GM21515 (cell line): ENCODE results near the gene SH3RF3.

ENCODE experiments used
- ATAC-seq: cut with Tn5 transposase; IDR thresholded peaks from one replicate; pipeline ENCODE4 v1.9.1; 2021; ENCODE audit not compliant: unreplicated experiment

SH3RF3 gene

GRCh38 chr2:109480486-109481195 is 351.6 kb downstream of the SH3RF3 start:
- ATAC-seq, result no peak

GRCh38 chr2:109481196-109481555 is 352.2 kb downstream of the SH3RF3 start:
- no peak for ATAC-seq

GRCh38 chr2:109481599-109481998 is 352.6 kb downstream of the SH3RF3 start:
- no peak for ATAC-seq

- no peak for ATAC-seq
Observed at GRCh38 chr2:109482361-109482861, 353.4 kb downstream of the SH3RF3 start.

GRCh38 chr2:109486711-109487535 is 357.9 kb downstream of the SH3RF3 start:
- no peak for ATAC-seq

- no peak for ATAC-seq
Observed at GRCh38 chr2:109487536-109487869, 358.5 kb downstream of the SH3RF3 start.

GRCh38 chr2:109487871-109488655 is 359.1 kb downstream of the SH3RF3 start:
- ATAC-seq, result no peak

- no peak for ATAC-seq
Observed at GRCh38 chr2:109489296-109489695, 360.3 kb downstream of the SH3RF3 start.

GRCh38 chr2:109493176-109493935 is 364.4 kb downstream of the SH3RF3 start:
- ATAC-seq, result no peak

- ATAC-seq, result no peak
Observed at GRCh38 chr2:109494351-109494750, 365.3 kb downstream of the SH3RF3 start.

GRCh38 chr2:109497463-109497862 is 368.5 kb downstream of the SH3RF3 start:
- ATAC-seq, result no peak

- ATAC-seq, result no peak
Observed at GRCh38 chr2:109497911-109498870, 369.2 kb downstream of the SH3RF3 start.

- no peak for ATAC-seq
Observed at GRCh38 chr2:109498906-109499305, 369.9 kb downstream of the SH3RF3 start.

GRCh38 chr2:109499566-109499965 is 370.6 kb downstream of the SH3RF3 start:
- no peak for ATAC-seq

GRCh38 chr2:109500910-109501309 is 371.9 kb downstream of the SH3RF3 start:
- ATAC-seq, result no peak

GRCh38 chr2:109501461-109501860 is 372.5 kb downstream of the SH3RF3 start:
- no peak for ATAC-seq

GRCh38 chr2:109503191-109503590 is 374.2 kb downstream of the SH3RF3 start:
- ATAC-seq, result no peak

- ATAC-seq, result no peak
Observed at GRCh38 chr2:109507217-109507616, 378.2 kb downstream of the SH3RF3 start.

- ATAC-seq, result no peak
Observed at GRCh38 chr2:109507828-109508227, 378.8 kb downstream of the SH3RF3 start.

GRCh38 chr2:109508556-109508955 is 379.6 kb downstream of the SH3RF3 start:
- no peak for ATAC-seq
